GM18951 (cell line): Measurements from ENCODE around the gene MAST4.

Experiments
- POLR2A ChIP-seq: IDR thresholded peaks from 4 replicates; pipeline ENCODE4 v1.6.1; 2011; ENCODE audit warnings: mild to moderate bottlenecking; ENCODE audit not compliant: insufficient read length, insufficient read depth; ENCODE audit errors: extremely low read depth
- in situ Hi-C: fragments of 300-500 bp; cut with MboI; formaldehyde crosslinking; loops from one replicate; pipeline ENCODE4 v1.12.0; 2022; ENCODE audit warnings: low sequenced_read_pairs, mixed read lengths, inconsistent platforms; ENCODE audit not compliant: unreplicated experiment

The MAST4 gene

DNA sequence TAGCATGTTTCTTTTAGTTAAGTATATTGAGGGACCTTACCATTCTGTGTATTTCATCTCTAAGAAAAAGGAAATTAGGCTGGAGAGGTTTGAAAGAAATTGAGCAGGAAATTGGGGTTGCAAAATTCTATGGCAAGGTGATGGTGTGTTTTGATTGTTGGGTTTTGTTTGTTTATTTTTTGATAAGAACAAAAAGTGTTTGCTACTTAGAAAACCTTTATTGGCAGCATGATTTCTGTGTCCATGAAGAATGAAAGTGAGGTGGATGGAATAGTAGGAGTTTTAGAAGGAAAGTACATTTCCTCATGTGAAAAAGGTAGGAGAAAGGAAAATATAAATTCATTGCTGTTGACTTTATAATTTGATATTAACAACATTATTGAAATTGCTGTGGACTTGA, 433.3 kb downstream of the MAST4 start:
- in situ Hi-C loops = no loop called here
- TF ChIP-seq POLR2A = no peak

DNA sequence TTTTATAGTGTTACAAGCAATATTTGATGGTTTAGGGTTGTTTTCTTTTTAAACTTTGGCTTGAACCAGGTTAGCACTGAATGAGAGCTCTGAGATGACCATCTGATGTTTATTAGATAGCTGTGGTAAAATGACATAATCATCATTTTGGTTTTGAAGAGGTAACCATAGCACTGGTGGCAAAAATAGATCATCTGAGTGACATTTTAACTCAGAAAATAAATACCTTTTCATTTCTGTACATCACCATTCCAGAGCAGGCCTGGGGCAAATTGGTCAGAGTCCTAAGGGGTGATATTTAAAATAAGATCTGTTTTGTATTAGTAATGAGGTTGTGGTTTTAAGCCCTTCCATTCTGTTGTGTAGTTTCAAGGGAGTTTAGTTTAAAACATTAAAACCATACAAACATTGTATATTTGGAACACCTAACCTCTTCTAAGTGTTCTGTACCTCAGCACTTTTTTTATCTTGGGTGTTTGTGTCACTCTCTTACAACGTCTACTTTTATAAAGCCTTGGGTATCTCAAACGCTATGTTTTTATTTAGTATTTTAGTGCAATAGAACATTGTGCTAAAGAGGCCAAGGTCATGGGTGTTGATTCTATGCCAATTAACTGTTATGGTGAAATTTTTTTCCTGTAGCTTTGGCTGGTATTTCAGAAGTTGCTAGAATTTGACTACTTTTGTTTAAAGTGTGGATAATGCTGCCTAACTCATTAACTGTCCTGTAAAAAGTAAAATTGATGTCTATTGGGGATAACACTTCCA, 434.3 kb downstream of the MAST4 start:
- in situ Hi-C loops = no loop called here
- TF ChIP-seq POLR2A = no peak

DNA sequence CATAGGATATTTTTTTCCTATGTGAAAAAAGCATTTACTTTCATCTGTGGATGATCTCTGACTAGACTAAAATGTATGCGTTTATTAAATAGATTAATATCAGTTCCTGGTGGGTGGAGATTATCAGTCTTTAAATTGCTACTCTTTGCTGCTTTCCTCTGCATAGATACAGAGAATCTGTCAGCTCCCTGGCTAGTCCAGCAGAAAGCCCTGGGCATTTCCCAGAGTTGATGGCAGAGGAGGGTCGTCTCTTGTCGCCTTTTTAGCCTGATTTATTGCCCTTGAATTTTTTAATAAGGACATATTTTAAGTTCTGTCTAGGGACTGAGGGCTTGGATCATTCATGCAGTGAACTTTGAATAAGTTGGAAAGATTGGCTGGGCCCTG, 434.9 kb downstream of the MAST4 start:
- TF ChIP-seq POLR2A = no peak
- in situ Hi-C loops = no loop called here

DNA sequence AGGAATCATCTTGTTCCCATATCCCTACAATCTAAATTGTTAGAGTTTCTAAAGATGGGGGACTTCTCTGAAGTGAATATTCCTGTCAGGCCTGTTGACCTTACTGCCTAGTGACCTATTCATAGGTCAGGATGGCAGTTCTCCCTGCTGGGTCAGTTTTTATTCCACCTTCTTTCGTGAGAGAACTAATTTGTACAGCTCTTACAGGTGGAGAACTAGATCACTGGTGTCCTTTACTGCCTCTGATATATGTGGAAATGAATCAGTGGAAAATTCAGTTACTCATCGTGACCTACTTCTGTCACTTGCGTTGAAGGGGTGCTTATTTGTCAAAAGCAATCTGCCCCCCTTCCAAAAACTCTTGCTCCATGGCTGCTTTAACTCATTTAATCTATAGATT, 435.5 kb downstream of the MAST4 start:
- in situ Hi-C loops = no loop called here

DNA sequence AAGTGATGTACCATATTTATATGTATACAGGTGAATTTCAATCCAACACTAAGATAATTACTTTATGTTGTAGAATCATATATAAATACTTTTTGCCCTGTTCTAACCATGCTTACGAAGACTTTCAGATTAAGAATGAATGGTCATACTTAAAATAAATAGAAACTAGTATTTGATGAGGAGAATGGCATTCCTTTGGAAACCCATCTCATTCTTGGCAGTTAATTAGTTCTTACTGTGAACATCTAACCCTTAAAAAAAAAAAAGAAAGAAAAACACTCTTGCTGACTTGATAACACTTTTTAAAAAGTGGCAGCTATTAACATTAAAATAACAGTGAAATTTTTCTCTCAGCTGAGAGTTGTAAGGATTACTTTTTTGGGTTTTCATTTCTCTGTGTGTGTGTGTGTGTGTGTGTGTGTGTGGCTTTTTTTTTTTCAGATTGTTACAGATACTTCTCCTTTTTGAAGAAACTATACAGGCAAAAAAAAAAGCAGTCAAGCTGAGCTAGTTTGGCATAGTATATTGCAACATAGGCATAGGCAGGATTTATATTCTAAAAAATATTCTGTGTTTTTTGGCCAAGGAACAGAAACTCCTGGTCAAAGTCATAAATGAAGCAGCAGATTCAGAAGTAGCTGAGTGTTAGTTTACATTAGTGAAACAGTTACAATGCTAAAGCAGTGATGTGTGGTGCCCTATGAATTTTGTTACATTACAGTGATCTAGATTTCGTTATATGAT, 436.9 kb downstream of the MAST4 start:
- in situ Hi-C loops = no loop called here
- no peak for TF ChIP-seq POLR2A

More for the DNA sequence above, 435.5 kb downstream of the MAST4 start:
- no peak for TF ChIP-seq POLR2A

DNA sequence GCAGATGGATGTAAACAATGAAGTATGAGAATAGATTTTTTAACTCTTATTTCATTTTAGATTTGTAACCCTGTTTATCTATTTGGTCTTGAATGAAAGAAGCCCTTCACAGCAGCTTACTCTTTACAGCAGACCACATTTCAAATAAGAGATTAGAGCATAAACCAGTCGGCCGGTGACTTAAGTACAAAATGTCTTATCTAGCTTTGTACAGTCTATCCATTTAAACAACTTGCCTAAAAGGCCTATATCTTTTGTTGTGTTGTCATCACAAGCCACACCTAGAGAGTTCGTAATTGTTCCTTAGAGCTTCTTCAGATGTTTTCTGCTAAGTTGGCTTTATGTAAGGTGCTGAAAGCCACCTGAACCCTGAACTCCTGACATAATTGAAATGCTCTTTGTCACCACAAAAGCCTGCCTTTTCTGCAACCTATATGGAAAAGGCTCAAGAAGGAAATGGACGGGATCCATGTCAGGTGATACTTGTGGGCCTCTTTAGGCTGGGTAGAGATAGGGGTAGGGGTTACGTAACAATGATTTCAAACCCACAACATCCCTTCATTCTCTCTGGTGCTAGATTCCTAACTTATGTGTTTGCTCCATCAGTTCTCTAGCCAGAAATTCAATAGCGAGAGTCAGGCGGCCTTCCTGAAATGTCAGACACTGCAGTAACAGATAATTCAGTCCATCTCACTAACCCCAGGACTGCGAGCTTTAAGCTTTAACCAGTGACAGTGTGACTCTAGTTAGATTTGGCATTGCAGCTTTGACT, 437.9 kb downstream of the MAST4 start:
- in situ Hi-C loops = no loop called here
- TF ChIP-seq POLR2A = no peak

DNA sequence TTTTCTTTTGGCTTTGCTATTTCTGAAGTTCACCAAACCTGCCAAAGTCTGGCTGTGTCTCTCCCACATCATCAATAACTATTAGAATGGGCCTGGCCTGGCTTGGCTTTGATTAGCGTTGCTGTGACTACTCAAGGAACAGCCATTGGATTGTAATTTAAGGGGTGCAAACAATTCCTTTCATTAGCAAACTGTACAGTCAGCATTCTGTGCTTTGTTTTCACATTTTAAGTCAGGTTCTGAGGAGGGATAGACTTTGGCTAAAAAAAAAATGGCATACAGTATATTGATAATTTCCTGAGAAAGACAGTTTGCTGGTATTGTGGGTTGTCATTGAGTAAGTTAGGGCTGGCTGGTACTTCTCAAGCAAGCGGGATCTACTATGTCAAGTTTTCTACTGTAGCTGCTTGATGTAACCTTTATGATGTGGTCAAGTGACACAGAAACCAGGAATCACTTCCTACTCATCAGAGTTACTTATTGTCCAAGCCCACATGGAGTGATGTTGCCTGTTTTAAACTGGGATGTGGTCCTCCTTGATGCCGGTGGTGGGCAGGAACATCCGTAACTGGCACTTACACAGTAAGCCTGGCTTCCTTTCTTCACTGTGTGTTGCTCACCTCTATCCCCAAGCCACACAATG, 439.0 kb downstream of the MAST4 start:
- TF ChIP-seq POLR2A = no peak
- in situ Hi-C loops = no loop called here

DNA sequence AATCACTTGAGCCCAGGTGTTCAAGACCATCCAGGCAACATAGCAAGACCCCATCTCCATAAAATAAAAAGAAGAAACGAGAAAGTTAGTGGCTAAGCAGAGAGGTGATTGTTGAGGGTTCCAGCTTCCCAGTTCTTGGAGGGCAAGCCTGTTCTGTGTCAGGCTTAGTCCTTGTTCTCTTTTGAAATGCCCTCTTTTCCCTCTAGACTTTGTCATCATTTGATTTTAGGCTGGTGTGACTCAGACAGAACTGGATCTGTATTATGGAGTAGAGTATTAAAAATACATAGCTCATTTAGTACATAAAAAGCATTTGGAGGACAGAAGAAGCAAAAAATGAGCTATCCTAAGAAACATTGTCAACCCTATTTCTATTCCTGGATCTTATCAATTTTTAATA, 441.0 kb downstream of the MAST4 start:
- TF ChIP-seq POLR2A = no peak
- in situ Hi-C loops = no loop called here

DNA sequence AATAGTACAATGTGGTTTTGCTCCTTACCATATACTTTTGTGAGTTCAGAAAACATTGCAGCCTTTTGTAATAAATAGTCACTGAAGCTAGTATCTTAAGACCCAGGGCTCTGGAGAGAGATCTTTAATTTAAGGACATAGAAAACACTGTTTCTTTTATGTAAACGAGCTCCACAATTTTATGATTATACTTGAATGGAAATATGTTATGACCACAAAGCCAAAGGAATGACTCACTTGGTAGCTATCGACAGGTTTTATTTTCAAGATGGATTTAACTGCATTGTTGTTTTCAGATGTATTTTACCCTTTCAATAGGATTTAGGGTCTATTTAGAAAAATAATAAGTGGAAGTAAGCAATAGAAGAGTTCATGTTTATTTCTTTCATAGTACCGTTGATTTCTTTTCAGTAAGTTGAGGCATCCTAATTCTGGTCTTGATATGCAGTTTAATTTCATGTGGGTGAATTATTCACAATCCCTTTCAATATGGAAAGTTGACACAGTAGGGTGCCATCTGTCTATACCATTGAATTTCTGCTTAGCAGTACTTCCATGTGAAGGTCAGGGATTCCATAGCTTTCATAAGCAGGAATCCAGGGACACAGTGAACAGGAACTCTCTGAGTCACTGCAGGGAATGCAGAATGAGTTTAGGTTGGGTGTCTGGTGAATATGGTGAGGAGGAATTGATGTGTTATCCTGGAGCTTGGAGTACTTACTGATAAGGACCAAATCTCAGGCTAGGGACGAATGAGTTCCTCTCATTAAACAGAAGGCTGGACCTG, 442.8 kb downstream of the MAST4 start:
- in situ Hi-C loops = no loop called here
- TF ChIP-seq POLR2A = no peak

DNA sequence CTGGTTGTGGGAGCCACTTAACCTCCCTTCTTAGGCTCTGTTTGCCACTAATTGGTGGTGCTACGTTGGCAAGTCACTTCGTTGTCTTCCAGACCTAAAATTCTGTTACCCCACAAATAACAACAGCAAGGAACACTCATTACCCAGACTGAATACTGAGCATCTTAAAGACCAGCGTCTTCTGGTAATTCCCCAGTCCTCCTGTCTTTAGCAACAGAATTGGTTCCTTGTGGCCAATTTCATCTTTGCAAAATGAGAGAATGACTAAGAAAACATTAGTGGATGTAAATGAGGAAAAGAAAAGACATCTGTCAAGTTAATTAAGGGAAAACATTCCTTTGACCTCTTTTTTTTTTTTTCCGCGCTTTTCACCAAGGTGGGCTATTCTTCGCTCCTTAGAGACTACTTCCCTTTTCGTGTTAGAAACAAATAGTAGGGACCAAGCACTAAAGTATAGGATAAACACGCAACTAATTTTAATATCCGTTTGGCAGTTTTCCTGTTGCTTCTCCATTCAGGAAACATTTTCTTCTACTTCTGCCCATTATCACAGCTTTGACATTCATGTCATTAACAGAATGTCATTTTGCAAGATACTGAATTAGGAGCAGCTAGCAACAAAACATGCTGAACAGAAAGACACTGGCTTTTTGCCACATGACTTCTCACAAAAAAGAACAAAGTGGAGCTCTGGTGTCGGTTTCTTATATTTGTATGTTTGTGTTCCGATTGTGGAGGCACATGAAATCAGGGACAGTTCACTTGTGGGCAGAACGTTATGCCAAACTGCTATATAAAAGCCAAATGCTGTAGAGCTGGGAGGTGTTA, 446.2 kb downstream of the MAST4 start:
- no peak for TF ChIP-seq POLR2A
- in situ Hi-C loops = no loop called here

DNA sequence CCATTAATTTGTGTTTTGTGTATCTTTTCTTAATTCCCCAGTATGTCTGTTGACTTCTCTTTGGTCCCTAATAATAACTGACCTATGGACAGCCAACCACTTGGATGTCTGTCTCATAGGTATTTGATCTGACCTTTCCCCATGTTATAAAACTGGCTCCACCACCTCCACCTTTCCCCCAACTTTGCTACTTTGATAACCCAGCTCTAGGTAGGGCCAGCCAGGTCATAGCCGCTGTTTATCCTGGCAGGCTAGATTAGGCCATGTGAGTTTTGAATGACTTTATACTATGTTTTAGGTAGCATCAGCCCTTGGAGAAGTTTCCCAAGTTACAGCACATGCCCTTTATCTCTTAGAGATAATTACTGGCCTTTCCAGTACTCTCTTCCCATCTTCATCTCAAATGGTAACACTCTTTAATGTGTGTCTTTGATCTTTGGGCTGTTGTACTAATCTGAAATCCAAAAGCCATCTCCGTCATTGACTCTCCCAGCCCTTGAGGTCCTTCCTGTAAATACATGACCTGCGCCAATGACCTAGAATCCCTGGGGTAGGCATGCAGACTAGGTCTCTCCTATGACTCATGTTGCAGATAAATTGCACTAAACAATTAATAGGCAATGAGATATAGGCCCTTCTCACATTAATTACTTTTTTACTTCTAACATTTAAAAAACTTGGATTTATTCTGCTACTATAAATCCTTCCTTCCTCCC, 447.8 kb downstream of the MAST4 start:
- in situ Hi-C loops = no loop called here

More for the DNA sequence above, 447.8 kb downstream of the MAST4 start:
- TF ChIP-seq POLR2A = no peak
